HepG2 (cell line): ENCODE data around the gene NUDT17.
A peak's percentile ranks its signal among the peaks of the same experiment; 100 is the strongest.

Experiments used
- ARNT ChIP-seq: fragments of 450-650 bp; IDR thresholded peaks from 2 replicates; pipeline ENCODE4 v1.6.1; 2017
- BRCA1 ChIP-seq: sonication (generic); formaldehyde crosslinking; IDR thresholded peaks from 2 replicates; pipeline ENCODE4 v1.4.0; 2020; ENCODE audit warnings: missing genetic modification reagents
- ERF ChIP-seq: IDR thresholded peaks from 2 replicates; pipeline ENCODE4 v1.6.1; 2018; ENCODE audit warnings: missing biosample characterization, missing genetic modification reagents
- ETV6 ChIP-seq: sonication (generic); formaldehyde crosslinking; conservative IDR thresholded peaks from 2 replicates; pipeline ENCODE4 v1.4.0; 2020; ENCODE audit warnings: missing genetic modification reagents
- MAZ ChIP-seq, 2 experiments: sonication (generic) in 1 of 2; formaldehyde crosslinking in 1 of 2; IDR thresholded peaks; 2 replicates each; pipeline versions ENCODE4 v1.5.0 to v1.6.1; 2012 to 2020; ENCODE audit warnings: low read depth in 2 of 2, mild to moderate bottlenecking in 2 of 2, borderline replicate concordance in 1 of 2, improper control_type of control experiment in 1 of 2, low read length in 1 of 2, missing genetic modification reagents in 1 of 2, moderate library complexity in 1 of 2
- PATZ1 ChIP-seq: sonication (generic); formaldehyde crosslinking; IDR thresholded peaks from 2 replicates; pipeline ENCODE4 v1.4.0; 2020; ENCODE audit warnings: missing genetic modification reagents
- POLR2A ChIP-seq, 2 experiments: IDR thresholded peaks; 2 replicates each; pipeline ENCODE4 v1.6.1; 2011; ENCODE audit warnings: low read depth in 2 of 2, low read length in 2 of 2, mild to moderate bottlenecking in 1 of 2, moderate library complexity in 1 of 2; ENCODE audit not compliant: insufficient read depth in 1 of 2
- SNAI1 ChIP-seq: sonication (generic); formaldehyde crosslinking; IDR thresholded peaks from 2 replicates; pipeline ENCODE4 v1.5.0; 2020; ENCODE audit warnings: mild to moderate bottlenecking, missing genetic modification reagents, borderline replicate concordance
- YY1 ChIP-seq: IDR thresholded peaks from 2 replicates; pipeline ENCODE4 v1.6.1; 2011; ENCODE audit warnings: low read length, low read depth, moderate library complexity, mild to moderate bottlenecking; ENCODE audit not compliant: insufficient read depth, insufficient replicate concordance
- ZBTB1 ChIP-seq: sonication (generic); formaldehyde crosslinking; IDR thresholded peaks from 2 replicates; pipeline ENCODE4 v1.4.0; 2020; ENCODE audit warnings: missing genetic modification reagents, borderline replicate concordance
- ZBTB2 ChIP-seq: sonication (generic); formaldehyde crosslinking; IDR thresholded peaks from 2 replicates; pipeline ENCODE4 v1.8.0; 2022; ENCODE audit warnings: low read depth, missing genetic modification reagents

DNA sequence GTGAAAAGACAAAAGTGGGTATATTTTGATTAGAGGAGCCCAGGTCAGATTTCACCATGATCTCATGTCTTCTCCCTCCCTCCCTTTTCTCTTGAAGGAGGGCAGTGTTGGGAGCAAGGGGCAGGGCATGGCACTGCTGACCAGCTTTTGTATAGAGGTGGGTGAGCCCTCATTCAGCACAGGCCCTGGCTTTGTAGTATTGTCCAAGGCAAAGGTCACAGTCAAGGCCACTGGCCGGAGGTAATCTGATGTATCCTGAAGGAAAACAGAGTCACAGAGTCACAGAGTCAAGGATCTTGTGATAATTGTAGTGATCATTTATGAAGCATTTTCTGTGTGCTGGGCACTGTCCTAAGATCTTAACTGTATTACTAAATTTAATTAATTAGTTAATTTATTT, 52.5 kb downstream of the NUDT17 start:
- TF ChIP-seq POLR2A (IDR thresholded peaks at IDR 0.05; ENCODE audit: insufficient read depth in 1 of 2, low read depth in 2 of 2, low read length in 2 of 2) (no peak), MAZ (IDR thresholded peaks at IDR 0.05; ENCODE audit: borderline replicate concordance, low read depth, low read length) (no peak), MAZ (CRISPR knock-in tag; IDR thresholded peaks at IDR 0.05; ENCODE audit: low read depth) (no peak), ARNT (no peak), YY1 (no peak), ZBTB1 (CRISPR knock-in tag) (no peak), PATZ1 (CRISPR knock-in tag) (0 out of 2 replicates have a peak, but pooled peaks have one; percentile 19), ERF (no peak), BRCA1 (CRISPR knock-in tag) (no peak), ZBTB2 (CRISPR knock-in tag) (no peak), SNAI1 (CRISPR knock-in tag) (no peak), ETV6 (no peak)
